ENCODE data around the gene ADORA1.

DNA sequence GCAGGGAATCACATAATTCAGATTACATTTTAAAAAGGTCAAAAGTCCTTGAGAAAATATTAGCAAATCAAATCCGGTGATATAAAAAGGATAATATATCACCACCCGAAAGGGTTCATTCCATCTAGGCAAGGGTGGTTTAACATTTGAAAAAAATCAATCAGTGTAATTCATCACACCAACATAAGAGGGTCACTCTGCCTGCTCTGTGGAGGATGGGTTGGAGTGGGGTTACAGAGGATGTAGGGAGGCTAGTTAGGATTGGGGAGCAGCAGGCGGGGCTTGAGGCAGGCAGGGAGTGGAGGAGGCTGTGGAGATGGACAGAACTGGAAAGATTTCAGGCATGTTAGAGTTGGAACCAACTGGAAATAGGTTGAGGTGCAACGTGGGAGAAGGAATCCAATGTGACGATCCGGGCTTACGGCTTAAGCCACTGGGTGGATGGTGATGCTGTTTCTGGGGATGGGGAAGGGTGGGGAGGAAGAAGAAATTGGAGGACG is 12.5 kb downstream of the ADORA1 start:
- TF ChIP-seq GABPA (IDR thresholded peaks at IDR 0.05 in 1 of 2, conservative IDR thresholded peaks at IDR 0.05 in 1 of 2) (no peak), CTCF (IDR thresholded peaks at IDR 0.05; ENCODE audit: low read depth, low read length, missing input control) (no peak), RAD21 (IDR thresholded peaks at IDR 0.05) (no peak), MAX (IDR thresholded peaks at IDR 0.05) (no peak), NR2F2 (IDR thresholded peaks at IDR 0.05) (no peak), SP1 (IDR thresholded peaks at IDR 0.05) (no peak), JUND (IDR thresholded peaks at IDR 0.05) (no peak), RXRA (IDR thresholded peaks at IDR 0.05) (no peak)
- TF ChIP-seq, protein P1, sequence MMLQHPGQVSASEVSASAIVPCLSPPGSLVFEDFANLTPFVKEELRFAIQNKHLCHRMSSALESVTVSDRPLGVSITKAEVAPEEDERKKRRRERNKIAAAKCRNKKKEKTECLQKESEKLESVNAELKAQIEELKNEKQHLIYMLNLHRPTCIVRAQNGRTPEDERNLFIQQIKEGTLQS (IDR thresholded peaks at IDR 0.05) = no peak
